Sigmoid colon (tissue), 7 donors: ENCODE measurements around the gene DNAH7. TPM values are rescaled to one million over a fixed set of nuclear protein-coding genes. Genes with fewer than 3 reads are reported as not detected.
"Not testable (repeated sequence)": the region's sequence is repeated elsewhere in the genome, so short reads cannot be mapped to it uniquely, and the experiment has no call there.

ENCODE experiments used
- DNase-seq: peaks from one replicate; pipeline ENCODE4 v3.0.0-alpha.2; 2019
- H3K27ac ChIP-seq, 4 donors: fragments of 200-600 bp; sonication (generic); one replicate each; pipeline ENCODE4 v1.5.1; 2016 to 2019; ENCODE audit warnings: mild to moderate bottlenecking in 1 of 4
- H3K27me3 ChIP-seq, 3 donors: fragments of 200-600 bp; sonication (generic); one replicate each; pipeline ENCODE4 v1.5.1; 2019; ENCODE audit warnings: mild to moderate bottlenecking in 1 of 3
- H3K36me3 ChIP-seq, 4 donors: fragments of 200-600 bp; sonication (generic); one replicate each; pipeline ENCODE4 v1.5.1; 2016 to 2019
- H3K4me1 ChIP-seq, 4 donors: fragments of 200-600 bp; sonication (generic); one replicate each; pipeline ENCODE4 v1.5.1; 2017 to 2019
- H3K4me3 ChIP-seq, 4 donors: fragments of 200-600 bp; sonication (generic); one replicate each; pipeline ENCODE4 v1.5.1; 2017 to 2019; ENCODE audit warnings: mild to moderate bottlenecking in 2 of 4, moderate library complexity in 1 of 4
- H3K9me3 ChIP-seq, 4 donors: fragments of 200-600 bp in 3 of 4; sonication (generic) in 3 of 4; one replicate each; pipeline versions ENCODE4 v1.5.1 to v1.6.1; 2013 to 2019
- EP300 ChIP-seq, 4 donors: sonication (generic); formaldehyde crosslinking; IDR thresholded peaks; one replicate each; pipeline ENCODE4 v1.6.1; 2017; ENCODE audit warnings: antibody characterized with exemption in 4 of 4
- POLR2A ChIP-seq, 2 donors: fragments of 450-650 bp; IDR thresholded peaks; one replicate each; pipeline ENCODE4 v1.6.1; 2016; ENCODE audit warnings: antibody characterized with exemption in 2 of 2, mild to moderate bottlenecking in 2 of 2, moderate library complexity in 2 of 2
- POLR2AphosphoS5 ChIP-seq, 4 donors: sonication (generic); formaldehyde crosslinking; IDR thresholded peaks; one replicate each; pipeline ENCODE4 v1.6.1; 2017; ENCODE audit warnings: antibody characterized with exemption in 4 of 4
- WGBS, 2 donors: extraction: QIAGEN DNeasy Blood & Tissue Kit; methylation state at CpG; one replicate each; pipeline ENCODE4 v1.1.7; 2013; 5-methylcytosine and 5-hydroxymethylcytosine counted together
- intact Hi-C: fragments of 100-400 bp; cut with DNase I; formaldehyde crosslinking; loops from one replicate; pipeline ENCODE4 v1.15.1; 2023
- polyA plus RNA-seq, 3 donors: library from polyadenylated mRNA; stranded (reverse); fragments of 200-250 nt; gene quantifications; one replicate each; pipeline ENCODE4 v1.2.3, GENCODE V29; 2013
- total RNA-seq, 4 donors: library from RNA; depleted of rRNA; stranded (reverse); fragments of >200 nt; gene quantifications; one replicate each; pipeline ENCODE4 v1.1.0, GENCODE V29; 2016
- TF ChIP-seq, protein P1 (sequence below), 4 experiments: fragments of 450-650 bp in 3 of 4; fragments of 200-600 bp in 1 of 4; IDR thresholded peaks; one replicate each; pipeline ENCODE4 v1.5.1; 2016 to 2019; ENCODE audit warnings: antibody characterized with exemption in 4 of 4, mild to moderate bottlenecking in 3 of 4, moderate library complexity in 2 of 4
- donor health status: healthy with polysubstance abuse.
- donor health status: Bipolar disorder and iron deficiency.
- donor health status: healthy.

Gene DNAH7
- total and polyA plus RNA-seq, 7 donors, result 0.36 to 1.9 (median 0.99) TPM

GRCh38 chr2:196099916-196100315 lies 31.3 kb upstream of the DNAH7 start:
- no peak overlapping the region for H3K4me3 ChIP-seq
- TF ChIP-seq POLR2AphosphoS5 (IDR thresholded peaks at IDR 0.05) (no peak), POLR2A (IDR thresholded peaks at IDR 0.05) (no peak), EP300 (IDR thresholded peaks at IDR 0.05) (no peak)
- TF ChIP-seq, protein P1, sequence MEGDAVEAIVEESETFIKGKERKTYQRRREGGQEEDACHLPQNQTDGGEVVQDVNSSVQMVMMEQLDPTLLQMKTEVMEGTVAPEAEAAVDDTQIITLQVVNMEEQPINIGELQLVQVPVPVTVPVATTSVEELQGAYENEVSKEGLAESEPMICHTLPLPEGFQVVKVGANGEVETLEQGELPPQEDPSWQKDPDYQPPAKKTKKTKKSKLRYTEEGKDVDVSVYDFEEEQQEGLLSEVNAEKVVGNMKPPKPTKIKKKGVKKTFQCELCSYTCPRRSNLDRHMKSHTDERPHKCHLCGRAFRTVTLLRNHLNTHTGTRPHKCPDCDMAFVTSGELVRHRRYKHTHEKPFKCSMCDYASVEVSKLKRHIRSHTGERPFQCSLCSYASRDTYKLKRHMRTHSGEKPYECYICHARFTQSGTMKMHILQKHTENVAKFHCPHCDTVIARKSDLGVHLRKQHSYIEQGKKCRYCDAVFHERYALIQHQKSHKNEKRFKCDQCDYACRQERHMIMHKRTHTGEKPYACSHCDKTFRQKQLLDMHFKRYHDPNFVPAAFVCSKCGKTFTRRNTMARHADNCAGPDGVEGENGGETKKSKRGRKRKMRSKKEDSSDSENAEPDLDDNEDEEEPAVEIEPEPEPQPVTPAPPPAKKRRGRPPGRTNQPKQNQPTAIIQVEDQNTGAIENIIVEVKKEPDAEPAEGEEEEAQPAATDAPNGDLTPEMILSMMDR (IDR thresholded peaks at IDR 0.05), result no peak
- no peaks in the 10 kb centered on the region for H3K36me3 ChIP-seq
- H3K27ac ChIP-seq, result no peak overlapping the region
- DNase-seq, result no peak
- intact Hi-C loops, result no loop called here
- no peaks in the 10 kb centered on the region for H3K9me3 ChIP-seq
- 78 to 80% methylated on average over 3 of the region's 3 CpGs for WGBS, 2 donors
- H3K27me3 ChIP-seq, result no peaks in the 10 kb centered on the region
- H3K4me1 ChIP-seq, result no peaks in the 10 kb centered on the region

DNA sequence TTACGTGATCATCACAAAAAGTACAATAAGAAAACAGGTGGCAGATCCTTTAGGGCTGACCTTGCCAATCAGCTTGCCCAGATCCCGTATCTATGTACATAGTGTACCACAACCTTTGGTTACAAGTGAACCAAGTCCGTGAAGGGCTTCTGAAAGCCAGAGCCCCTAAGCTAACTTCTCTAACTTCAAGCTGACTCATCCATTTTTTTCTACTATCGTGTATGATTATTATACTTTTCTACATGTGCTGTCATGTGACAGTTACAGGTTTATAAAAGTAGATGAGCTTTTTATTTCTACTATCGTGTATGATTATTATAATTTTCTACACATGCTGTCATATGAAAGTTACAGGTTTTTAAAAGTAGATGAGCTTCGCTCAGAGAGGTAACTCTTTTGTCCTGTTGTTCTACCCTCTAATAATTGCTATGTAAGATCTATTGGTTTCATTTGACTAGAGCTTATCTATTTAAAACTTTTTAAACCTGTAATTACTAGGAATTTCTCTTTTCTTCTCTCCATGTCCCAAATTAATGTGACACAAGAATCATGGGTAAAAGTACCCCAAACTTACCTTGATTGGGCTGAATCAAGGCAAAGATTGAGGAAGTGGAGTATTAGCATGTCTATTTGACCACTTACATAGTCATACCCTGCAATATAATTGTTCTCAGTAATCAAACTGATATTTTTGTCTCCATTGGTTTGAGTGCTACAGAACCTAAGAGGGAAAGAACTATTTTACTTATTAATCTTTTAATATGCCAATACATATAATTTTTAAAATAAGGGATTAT lies 29.4 kb upstream of the DNAH7 start:
- Histone ChIP-seq H3K27ac (no peak overlapping the region), H3K36me3 (no peaks in the 10 kb centered on the region), H3K4me3 (no peak overlapping the region), H3K4me1 (no peaks in the 10 kb centered on the region), H3K9me3 (no peaks in the 10 kb centered on the region), H3K27me3 (no peaks in the 10 kb centered on the region)
- no peak for TF ChIP-seq POLR2AphosphoS5 (IDR thresholded peaks at IDR 0.05)
- TF ChIP-seq, protein P1 (IDR thresholded peaks at IDR 0.05), result no peak
- no peak for TF ChIP-seq POLR2A (IDR thresholded peaks at IDR 0.05)
- intact Hi-C loops, result no loop called here
- DNase-seq, result no peak
- 88 to 92% methylated on average over 6 of the region's 6 CpGs for WGBS, 2 donors

- no peaks in the 10 kb centered on the region for H3K27me3 ChIP-seq
- TF ChIP-seq POLR2A (IDR thresholded peaks at IDR 0.05) (no peak), EP300 (IDR thresholded peaks at IDR 0.05) (no peak), POLR2AphosphoS5 (IDR thresholded peaks at IDR 0.05) (no peak)
- TF ChIP-seq, protein P1 (IDR thresholded peaks at IDR 0.05), result no peak
- no peak overlapping the region for H3K4me3 ChIP-seq
- intact Hi-C loops, result no loop called here
- no peak for DNase-seq
- H3K27ac ChIP-seq, result no peak overlapping the region
- no peaks in the 10 kb centered on the region for H3K4me1 ChIP-seq
- H3K36me3 ChIP-seq, result no peaks in the 10 kb centered on the region
- WGBS, 2 donors, result 34 to 63% methylated on average over 5 of the region's 5 CpGs
- no peaks in the 10 kb centered on the region for H3K9me3 ChIP-seq
Measured at GRCh38 chr2:196096982-196097745, 28.5 kb upstream of the DNAH7 start.

- no peaks in the 10 kb centered on the region for H3K36me3 ChIP-seq
- no peak overlapping the region for H3K4me3 ChIP-seq
- intact Hi-C loops, result no loop called here
- H3K27ac ChIP-seq, result no peak overlapping the region
- TF ChIP-seq EP300 (IDR thresholded peaks at IDR 0.05) (no peak), POLR2A (IDR thresholded peaks at IDR 0.05) (no peak), POLR2AphosphoS5 (IDR thresholded peaks at IDR 0.05) (no peak)
- TF ChIP-seq, protein P1 (IDR thresholded peaks at IDR 0.05), result no peak
- no peak for DNase-seq
- H3K27me3 ChIP-seq, result no peaks in the 10 kb centered on the region
- H3K9me3 ChIP-seq, result no peaks in the 10 kb centered on the region
- 21 to 71% methylated on average over 4 of the region's 4 CpGs for WGBS, 2 donors
- H3K4me1 ChIP-seq, result no peaks in the 10 kb centered on the region
Measured at GRCh38 chr2:196096264-196096663, 27.6 kb upstream of the DNAH7 start.

DNA sequence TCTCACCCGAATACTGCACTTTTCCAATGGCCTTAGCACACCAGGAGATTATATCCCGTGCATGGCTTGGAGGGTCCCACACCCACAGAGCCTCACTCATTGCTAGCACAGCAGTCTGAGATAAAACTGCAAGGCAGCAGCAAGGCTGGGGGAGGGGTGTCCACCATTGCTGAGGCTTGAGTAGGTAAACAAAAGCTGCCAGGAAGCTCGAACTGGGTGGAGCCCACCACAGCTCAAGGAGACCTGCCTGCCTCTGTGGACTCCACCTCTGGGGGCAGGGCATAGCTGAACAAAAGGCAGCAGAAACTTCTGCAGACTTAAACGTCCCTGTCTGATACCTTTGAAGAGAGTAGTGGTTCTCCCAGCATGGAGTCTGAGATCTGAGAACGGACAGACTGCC lies 20.8 kb upstream of the DNAH7 start:
- H3K9me3 ChIP-seq, H3K27me3 ChIP-seq, H3K27ac ChIP-seq, H3K36me3 ChIP-seq, DNase-seq, H3K4me3 ChIP-seq, H3K4me1 ChIP-seq, intact Hi-C loops: not testable (repeated sequence)
- WGBS, 2 donors, result 68 to 81% methylated on average over 5 of the region's 5 CpGs
